Measurements from ENCODE around the gene MAML2.
A peak's percentile ranks its signal among the peaks of the same experiment; 100 is the strongest.

MAML2 gene

DNA sequence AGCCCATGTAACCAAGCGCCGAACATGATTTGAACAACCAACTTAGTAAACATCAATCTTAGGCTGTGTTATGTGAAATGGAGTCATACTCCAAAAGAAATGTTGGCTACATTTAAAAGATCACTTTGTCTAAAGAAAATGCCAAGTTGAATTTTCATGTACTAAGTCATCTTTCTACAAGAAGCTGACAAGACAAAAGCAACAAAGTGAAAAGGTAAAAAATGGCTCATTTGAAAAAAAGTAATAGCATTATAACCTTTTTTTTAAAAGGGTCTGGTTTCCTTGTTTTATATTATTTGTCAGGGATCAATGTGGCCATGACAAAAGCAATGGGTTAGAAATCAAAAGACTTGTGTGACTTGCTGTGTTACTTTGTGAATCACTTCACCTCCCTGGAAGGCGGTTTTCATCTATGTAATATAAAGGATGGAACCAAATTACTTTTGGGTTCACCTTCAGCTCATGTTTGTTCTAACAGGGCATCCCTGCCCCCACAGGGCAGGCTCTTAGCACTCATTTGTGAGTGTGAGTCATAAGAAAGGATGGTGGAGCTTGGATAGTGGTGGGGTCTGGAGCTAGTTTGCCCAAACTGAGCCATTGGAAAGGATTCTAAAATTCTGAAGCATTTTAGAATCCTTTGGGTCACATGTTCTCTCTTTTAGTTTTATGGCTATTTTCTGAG, 287.1 kb downstream of the MAML2 start:
- peak overlapping the region; percentile 86 for H3K27ac ChIP-seq (ENCODE audit: low read depth, low read length)
- no peaks in the 10 kb centered on the region for H3K27me3 ChIP-seq (ENCODE audit: insufficient read depth, low read length)
- peaks cover 29% of the 10 kb centered on the region for H3K4me1 ChIP-seq (ENCODE audit: insufficient read depth, low read length)
- no peaks in the 10 kb centered on the region for H3K36me3 ChIP-seq (ENCODE audit: insufficient read depth, low read length)
- H3K4me3 ChIP-seq (ENCODE audit: low read length), result peak overlapping the region; percentile 9; the same call in 1 of the 2 replicates
- H3K9ac ChIP-seq (ENCODE audit: low read depth, low read length), result peak overlapping the region; percentile 54; the same call in 1 of the 2 replicates
- 48% methylated on average over 3 of the region's 3 CpGs for WGBS
- H3K9me3 ChIP-seq (ENCODE audit: insufficient read depth, low read depth, low read length), result no peaks in the 10 kb centered on the region

DNA sequence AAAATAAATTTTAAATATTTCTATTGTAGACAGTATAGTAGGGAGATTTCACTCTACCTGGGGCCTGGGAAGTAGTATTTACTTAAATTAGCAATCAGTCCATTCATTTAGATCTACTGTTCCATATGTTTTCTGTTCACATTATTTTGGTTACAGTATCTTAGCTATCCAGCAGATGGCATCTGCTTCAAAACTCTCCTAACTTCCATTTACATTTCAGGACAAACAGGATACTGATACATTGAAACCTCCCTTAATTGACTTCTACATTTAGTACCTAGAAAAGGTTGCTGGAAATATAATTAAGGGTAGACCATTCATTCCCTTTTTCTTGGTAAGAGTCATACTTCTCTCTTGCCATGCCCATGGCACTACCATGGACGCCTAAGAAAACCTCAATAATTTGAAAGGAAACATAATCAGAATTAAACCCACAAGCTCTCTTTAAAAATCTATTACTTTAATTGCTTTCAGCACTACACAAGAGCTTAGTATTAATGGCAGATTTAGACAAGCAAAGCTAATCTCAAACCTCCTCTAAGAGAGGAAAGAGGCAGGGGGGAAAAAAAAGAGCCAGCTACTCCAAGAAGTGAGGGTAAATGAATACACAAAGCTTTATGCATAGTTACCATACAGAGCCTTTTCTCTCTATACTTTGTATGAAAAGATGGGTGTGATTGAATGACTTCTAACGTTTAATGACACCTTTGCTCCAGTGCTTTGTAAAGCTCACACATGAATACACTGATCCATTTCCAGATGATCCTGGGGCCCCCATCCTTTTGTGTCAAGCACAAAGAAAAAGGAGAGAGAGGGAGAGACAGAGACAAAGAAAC, 287.9 kb downstream of the MAML2 start:
- peak overlapping the region; percentile 54; the same call in 1 of the 2 replicates for H3K9ac ChIP-seq (ENCODE audit: low read depth, low read length)
- H3K4me3 ChIP-seq (ENCODE audit: low read length), result no peak overlapping the region
- H3K27ac ChIP-seq (ENCODE audit: low read depth, low read length), result peak overlapping the region; percentile 86
- no peaks in the 10 kb centered on the region for H3K9me3 ChIP-seq (ENCODE audit: insufficient read depth, low read depth, low read length)
- 40% methylated on average over 2 of the region's 2 CpGs for WGBS
- peaks cover 29% of the 10 kb centered on the region for H3K4me1 ChIP-seq (ENCODE audit: insufficient read depth, low read length)
- no peaks in the 10 kb centered on the region for H3K36me3 ChIP-seq (ENCODE audit: insufficient read depth, low read length)
- H3K27me3 ChIP-seq (ENCODE audit: insufficient read depth, low read length), result no peaks in the 10 kb centered on the region

DNA sequence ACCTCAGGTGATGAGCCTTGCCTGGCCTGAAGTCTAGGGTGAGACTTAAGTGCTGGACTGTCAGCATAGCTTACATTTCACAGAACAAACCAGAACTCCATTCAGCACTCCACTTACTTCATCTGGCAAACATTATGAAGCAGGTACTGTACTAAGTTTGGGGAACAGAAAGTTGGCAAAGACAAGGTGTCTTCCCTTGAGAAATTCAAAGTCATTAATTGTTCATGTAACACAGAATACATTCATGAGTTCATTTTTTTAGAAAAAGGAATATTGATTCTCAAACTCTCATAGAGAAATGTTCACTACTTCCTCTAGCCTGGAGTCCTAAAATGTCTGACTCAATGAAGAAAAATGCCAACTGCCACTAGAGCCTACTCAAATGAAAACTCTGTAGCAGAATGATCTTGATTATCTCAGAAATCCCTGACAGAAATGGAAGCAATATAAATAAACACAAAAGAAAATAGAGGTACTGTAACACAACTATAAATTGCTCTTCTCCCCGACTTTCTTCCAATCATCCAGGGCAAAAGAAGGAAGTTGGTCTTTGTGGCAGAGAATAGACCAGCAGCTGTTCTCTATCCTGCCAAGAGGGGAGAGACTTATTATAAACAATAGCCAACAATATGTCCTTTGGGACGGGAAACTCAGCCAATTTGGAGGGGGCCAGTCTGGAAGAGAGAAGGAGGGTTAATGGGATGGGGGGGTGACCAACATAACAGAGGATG, 289.9 kb downstream of the MAML2 start:
- Histone ChIP-seq H3K36me3 (ENCODE audit: insufficient read depth, low read length) (no peaks in the 10 kb centered on the region), H3K9ac (ENCODE audit: low read depth, low read length) (no peak overlapping the region), H3K4me3 (ENCODE audit: low read length) (no peak overlapping the region), H3K27ac (ENCODE audit: low read depth, low read length) (no peak overlapping the region), H3K4me1 (ENCODE audit: insufficient read depth, low read length) (peaks cover 29% of the 10 kb centered on the region), H3K9me3 (ENCODE audit: insufficient read depth, low read depth, low read length) (no peaks in the 10 kb centered on the region), H3K27me3 (ENCODE audit: insufficient read depth, low read length) (no peaks in the 10 kb centered on the region)
- WGBS, result 100% methylated on average over 1 of the region's 2 CpGs

- no peaks in the 10 kb centered on the region for H3K9me3 ChIP-seq (ENCODE audit: insufficient read depth, low read depth, low read length)
- H3K9ac ChIP-seq (ENCODE audit: low read depth, low read length), result no peak overlapping the region
- H3K27ac ChIP-seq (ENCODE audit: low read depth, low read length), result no peak overlapping the region
- no peaks in the 10 kb centered on the region for H3K27me3 ChIP-seq (ENCODE audit: insufficient read depth, low read length)
- no peak overlapping the region for H3K4me3 ChIP-seq (ENCODE audit: low read length)
- 95% methylated on average over 1 of the region's 1 CpG for WGBS
- no peaks in the 10 kb centered on the region for H3K36me3 ChIP-seq (ENCODE audit: insufficient read depth, low read length)
- peaks cover 25% of the 10 kb centered on the region for H3K4me1 ChIP-seq (ENCODE audit: insufficient read depth, low read length)
Observed at GRCh38 chr11:96051820-96052219, 291.2 kb downstream of the MAML2 start.

GRCh38 chr11:96050435-96051182, 292.4 kb downstream of the MAML2 start:
- WGBS, result 91% methylated on average over 1 of the region's 1 CpG
- no peaks in the 10 kb centered on the region for H3K36me3 ChIP-seq (ENCODE audit: insufficient read depth, low read length)
- no peak overlapping the region for H3K4me3 ChIP-seq (ENCODE audit: low read length)
- H3K9ac ChIP-seq (ENCODE audit: low read depth, low read length), result no peak overlapping the region
- peaks cover 23% of the 10 kb centered on the region for H3K4me1 ChIP-seq (ENCODE audit: insufficient read depth, low read length)
- H3K27ac ChIP-seq (ENCODE audit: low read depth, low read length), result no peak overlapping the region
- H3K27me3 ChIP-seq (ENCODE audit: insufficient read depth, low read length), result no peaks in the 10 kb centered on the region
- no peaks in the 10 kb centered on the region for H3K9me3 ChIP-seq (ENCODE audit: insufficient read depth, low read depth, low read length)

GRCh38 chr11:96049426-96049825, 293.6 kb downstream of the MAML2 start:
- no peaks in the 10 kb centered on the region for H3K9me3 ChIP-seq (ENCODE audit: insufficient read depth, low read depth, low read length)
- no peak overlapping the region for H3K4me3 ChIP-seq (ENCODE audit: low read length)
- no peaks in the 10 kb centered on the region for H3K36me3 ChIP-seq (ENCODE audit: insufficient read depth, low read length)
- H3K9ac ChIP-seq (ENCODE audit: low read depth, low read length), result no peak overlapping the region
- no peaks in the 10 kb centered on the region for H3K27me3 ChIP-seq (ENCODE audit: insufficient read depth, low read length)
- no peak overlapping the region for H3K27ac ChIP-seq (ENCODE audit: low read depth, low read length)
- WGBS, result 95% methylated on average over 2 of the region's 2 CpGs
- peaks cover 14% of the 10 kb centered on the region for H3K4me1 ChIP-seq (ENCODE audit: insufficient read depth, low read length)

GRCh38 chr11:96045622-96046456, 297.2 kb downstream of the MAML2 start:
- Histone ChIP-seq H3K4me1 (ENCODE audit: insufficient read depth, low read length) (peaks cover 13% of the 10 kb centered on the region), H3K9me3 (ENCODE audit: insufficient read depth, low read depth, low read length) (no peaks in the 10 kb centered on the region), H3K27me3 (ENCODE audit: insufficient read depth, low read length) (no peaks in the 10 kb centered on the region), H3K27ac (ENCODE audit: low read depth, low read length) (no peak overlapping the region), H3K4me3 (ENCODE audit: low read length) (no peak overlapping the region), H3K36me3 (ENCODE audit: insufficient read depth, low read length) (no peaks in the 10 kb centered on the region), H3K9ac (ENCODE audit: low read depth, low read length) (no peak overlapping the region)
- WGBS, result 25% methylated on average over 8 of the region's 11 CpGs

DNA sequence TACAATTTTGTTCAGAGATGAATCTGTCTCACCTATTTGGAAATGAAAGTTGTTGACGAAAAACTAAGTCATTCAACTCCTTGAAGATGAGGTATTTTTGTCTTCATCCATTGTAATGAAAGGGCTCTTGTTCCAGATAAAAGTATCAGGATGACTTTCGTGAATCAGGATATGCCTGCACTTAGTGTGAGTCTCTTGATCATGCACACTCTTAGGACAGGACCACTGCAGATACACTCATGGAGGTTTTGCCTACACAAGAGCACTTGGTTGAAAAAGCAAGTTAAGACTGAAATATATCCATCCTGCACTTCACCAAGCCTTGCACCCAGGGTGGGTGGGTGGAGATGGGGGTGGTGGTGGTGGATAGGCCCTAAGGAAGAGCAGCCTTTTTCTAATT, 298.2 kb downstream of the MAML2 start:
- Histone ChIP-seq H3K27me3 (ENCODE audit: insufficient read depth, low read length) (no peaks in the 10 kb centered on the region), H3K9ac (ENCODE audit: low read depth, low read length) (no peak overlapping the region), H3K4me1 (ENCODE audit: insufficient read depth, low read length) (peaks cover 13% of the 10 kb centered on the region), H3K9me3 (ENCODE audit: insufficient read depth, low read depth, low read length) (no peaks in the 10 kb centered on the region), H3K27ac (ENCODE audit: low read depth, low read length) (no peak overlapping the region), H3K36me3 (ENCODE audit: insufficient read depth, low read length) (no peaks in the 10 kb centered on the region), H3K4me3 (ENCODE audit: low read length) (no peak overlapping the region)
- WGBS, result 90% methylated on average over 2 of the region's 2 CpGs

DNA sequence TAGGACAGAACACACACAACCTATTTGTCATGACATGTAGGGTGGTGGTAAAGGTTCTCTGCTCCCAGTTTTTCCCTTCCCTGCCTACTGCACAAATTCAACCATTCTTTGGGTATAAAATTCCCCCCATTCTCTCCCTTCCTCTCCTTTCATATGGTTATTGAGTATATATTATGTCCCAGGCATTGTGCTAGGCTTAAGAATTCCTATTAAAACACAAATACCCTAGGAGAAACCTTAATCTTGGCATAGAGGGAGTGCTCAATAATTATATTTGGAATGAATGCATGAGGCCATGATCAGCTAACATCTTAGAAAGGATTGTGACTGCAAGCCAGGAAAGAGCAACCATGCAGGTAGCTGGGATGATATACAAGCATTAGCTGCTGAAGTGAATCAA, 298.7 kb downstream of the MAML2 start:
- H3K27me3 ChIP-seq (ENCODE audit: insufficient read depth, low read length), result no peaks in the 10 kb centered on the region
- no peak overlapping the region for H3K27ac ChIP-seq (ENCODE audit: low read depth, low read length)
- H3K4me3 ChIP-seq (ENCODE audit: low read length), result no peak overlapping the region
- H3K9me3 ChIP-seq (ENCODE audit: insufficient read depth, low read depth, low read length), result no peaks in the 10 kb centered on the region
- peaks cover 13% of the 10 kb centered on the region for H3K4me1 ChIP-seq (ENCODE audit: insufficient read depth, low read length)
- H3K36me3 ChIP-seq (ENCODE audit: insufficient read depth, low read length), result no peaks in the 10 kb centered on the region
- no peak overlapping the region for H3K9ac ChIP-seq (ENCODE audit: low read depth, low read length)

GRCh38 chr11:96043291-96043690, 299.7 kb downstream of the MAML2 start:
- no peaks in the 10 kb centered on the region for H3K36me3 ChIP-seq (ENCODE audit: insufficient read depth, low read length)
- H3K4me3 ChIP-seq (ENCODE audit: low read length), result no peak overlapping the region
- no peak overlapping the region for H3K27ac ChIP-seq (ENCODE audit: low read depth, low read length)
- peaks cover 13% of the 10 kb centered on the region for H3K4me1 ChIP-seq (ENCODE audit: insufficient read depth, low read length)
- WGBS, result no CpG with 5 or more reads among the region's 1 CpG
- no peaks in the 10 kb centered on the region for H3K9me3 ChIP-seq (ENCODE audit: insufficient read depth, low read depth, low read length)
- H3K27me3 ChIP-seq (ENCODE audit: insufficient read depth, low read length), result no peaks in the 10 kb centered on the region
- no peak overlapping the region for H3K9ac ChIP-seq (ENCODE audit: low read depth, low read length)

All from HUES64 (cell line).